Prostate gland (tissue), 2 donors: Measurements from ENCODE around the gene POTEG.
"Not testable (repeated sequence)": the region's sequence is repeated elsewhere in the genome, so short reads cannot be mapped to it uniquely, and the experiment has no call there.

ENCODE experiments used
- CTCF ChIP-seq, 4 experiments: fragments of 200-600 bp in 2 of 4; fragments of 450-650 bp in 2 of 4; sonication (generic) in 2 of 4; IDR thresholded peaks; 1 replicate in 3 of 4; 2 replicates in 1 of 4; pipeline ENCODE4 v1.5.1; 2016 to 2019; ENCODE audit warnings: antibody characterized with exemption in 4 of 4, mild to moderate bottlenecking in 2 of 4, moderate library complexity in 2 of 4
- POLR2A ChIP-seq: fragments of 450-650 bp; IDR thresholded peaks from one replicate; pipeline ENCODE4 v1.6.1; 2016; ENCODE audit warnings: antibody characterized with exemption, mild to moderate bottlenecking
- POLR2AphosphoS5 ChIP-seq: sonication (generic); formaldehyde crosslinking; IDR thresholded peaks from one replicate; pipeline ENCODE4 v1.6.1; 2017; ENCODE audit warnings: antibody characterized with exemption

GRCh38 chr14:19380137-19380536 is 54.0 kb downstream of the POTEG start:
- TF ChIP-seq CTCF (IDR thresholded peaks at IDR 0.05); POLR2A; POLR2AphosphoS5: not testable (repeated sequence)
